ENCODE data around the gene DCDC2.
"Not testable (repeated sequence)": the region's sequence is repeated elsewhere in the genome, so short reads cannot be mapped to it uniquely, and the experiment has no call there.

Gene DCDC2

GRCh38 chr6:24357336-24358218 is at the start of gene DCDC2:
Gene DCDC2, minus strand, starts transcription at chr6:24358059. Its CDS starts 309 bp downstream, at chr6:24357750.
- DNase-seq (ENCODE audit: low read depth, low spot score) = no peak

- DNase-seq (ENCODE audit: low read depth, low spot score) = no peak
Observed at GRCh38 chr6:24405262-24405661, 47.4 kb upstream of the DCDC2 start.

GRCh38 chr6:24403501-24403824 is 45.6 kb upstream of the DCDC2 start:
- DNase-seq (ENCODE audit: low read depth, low spot score) = no peak

GRCh38 chr6:24402697-24403500 is 45.0 kb upstream of the DCDC2 start, which contains the start of gene MRS2:
Gene MRS2, plus strand, starts transcription at chr6:24402936. Its CDS starts 111 bp downstream, at chr6:24403047.
- peak; percentile 17 for DNase-seq (ENCODE audit: low read depth, low spot score)

GRCh38 chr6:24401458-24401857 is 43.6 kb upstream of the DCDC2 start:
- DNase-seq (ENCODE audit: low read depth, low spot score) = no peak

GRCh38 chr6:24400045-24401039 is 42.5 kb upstream of the DCDC2 start:
- DNase-seq (ENCODE audit: low read depth, low spot score) = not testable (repeated sequence)

GRCh38 chr6:24397631-24398030 is 39.8 kb upstream of the DCDC2 start:
- DNase-seq (ENCODE audit: low read depth, low spot score) = no peak

- DNase-seq (ENCODE audit: low read depth, low spot score) = no peak
Observed at GRCh38 chr6:24396824-24397223, 39.0 kb upstream of the DCDC2 start.

GRCh38 chr6:24394780-24395437 is 37.0 kb upstream of the DCDC2 start:
- DNase-seq (ENCODE audit: low read depth, low spot score) = no peak

GRCh38 chr6:24394061-24394779 is 36.4 kb upstream of the DCDC2 start:
- no peak for DNase-seq (ENCODE audit: low read depth, low spot score)

GRCh38 chr6:24391756-24392405 is 34.0 kb upstream of the DCDC2 start:
- DNase-seq (ENCODE audit: low read depth, low spot score) = no peak

- no peak for DNase-seq (ENCODE audit: low read depth, low spot score)
Observed at GRCh38 chr6:24391208-24391607, 33.3 kb upstream of the DCDC2 start.

- no peak for DNase-seq (ENCODE audit: low read depth, low spot score)
Observed at GRCh38 chr6:24387818-24388217, 30.0 kb upstream of the DCDC2 start.

GRCh38 chr6:24385536-24386269 is 27.8 kb upstream of the DCDC2 start:
- DNase-seq (ENCODE audit: low read depth, low spot score) = no peak

GRCh38 chr6:24384369-24385130 is 26.7 kb upstream of the DCDC2 start:
- not testable (repeated sequence) for DNase-seq (ENCODE audit: low read depth, low spot score)

- not testable (repeated sequence) for DNase-seq (ENCODE audit: low read depth, low spot score)
Observed at GRCh38 chr6:24382891-24383494, 25.1 kb upstream of the DCDC2 start.

GRCh38 chr6:24382220-24382540 is 24.3 kb upstream of the DCDC2 start:
- DNase-seq (ENCODE audit: low read depth, low spot score) = no peak

All from brain pericyte (primary cell).